Kidney (tissue), 14 donors: ENCODE measurements around the gene MRPL34. TPM values are rescaled to one million over a fixed set of nuclear protein-coding genes. Genes with fewer than 3 reads are reported as not detected.

Source experiments
- DNase-seq, 5 donors: peaks; one replicate each; pipeline ENCODE4 v3.0.0-alpha.2; 2013 to 2020
- FAIRE-seq: peaks from 2 replicates; lab custom pipeline; 2012; peaks lifted over from hg19 to GRCh38; lab: Jason Lieb, UNC
- H3K27ac ChIP-seq, 2 donors: one replicate each; pipeline ENCODE4 v1.7.0; 2013; ENCODE audit warnings: low read depth in 2 of 2, low read length in 2 of 2, inconsistent platforms in 1 of 2
- H3K27me3 ChIP-seq: one replicate; pipeline ENCODE4 v1.7.1; 2013; ENCODE audit warnings: low read length, inconsistent platforms; ENCODE audit not compliant: control insufficient read depth, insufficient read depth
- H3K36me3 ChIP-seq, 3 donors: one replicate each; pipeline versions ENCODE4 v1.7.0 to v1.7.1; 2013; ENCODE audit warnings: low read length in 3 of 3, control low read depth in 1 of 3, inconsistent platforms in 1 of 3; ENCODE audit not compliant: insufficient read depth in 3 of 3, control insufficient read depth in 2 of 3
- H3K4me1 ChIP-seq, 3 donors: one replicate each; pipeline versions ENCODE4 v1.7.0 to v1.7.1; 2013; ENCODE audit warnings: low read length in 3 of 3, inconsistent platforms in 1 of 3, low read depth in 1 of 3; ENCODE audit not compliant: control insufficient read depth in 2 of 3, insufficient read depth in 2 of 3
- H3K4me3 ChIP-seq, 3 donors: one replicate each; pipeline versions ENCODE4 v1.7.0 to v1.8.1; 2013; ENCODE audit warnings: low read length in 3 of 3, control low read depth in 1 of 3, inconsistent platforms in 1 of 3
- H3K9ac ChIP-seq, 3 donors: one replicate each; pipeline versions ENCODE4 v1.7.0 to v1.7.1; 2013; ENCODE audit warnings: low read length in 3 of 3, control low read depth in 1 of 3, inconsistent platforms in 1 of 3
- H3K9me3 ChIP-seq, 3 donors: one replicate each; pipeline versions ENCODE4 v1.7.0 to v1.7.1; 2013; ENCODE audit warnings: low read length in 3 of 3, control low read depth in 1 of 3, inconsistent platforms in 1 of 3; ENCODE audit not compliant: control insufficient read depth in 2 of 3, insufficient read depth in 1 of 3
- CTCF ChIP-seq: IDR thresholded peaks from 3 replicates; pipeline ENCODE4 v1.5.1; 2012; ENCODE audit warnings: mild to moderate bottlenecking, moderate library complexity, borderline replicate concordance; ENCODE audit not compliant: insufficient read depth; ENCODE audit errors: extremely low read depth
- intact Hi-C: fragments of 100-400 bp; cut with DNase I; formaldehyde crosslinking; loops from one replicate; pipeline ENCODE4 v1.11.1; 2022
- polyA plus RNA-seq: library from polyadenylated mRNA; stranded (reverse); fragments of 350-450 nt; fragmentation: Illumina TruSeq; extraction: RNeasy Lipid Tissue Mini Kit (QIAGEN cat#74804); gene quantifications from one replicate; pipeline ENCODE4 v1.2.3, GENCODE V29; 2014; ENCODE audit warnings: low read depth, low replicate concordance; ENCODE audit not compliant: insufficient read depth
- total RNA-seq: library from RNA; stranded (reverse); fragmentation: NEBNext Ultra II Directional; extraction: Animal tissue kit (Norgen Biotek cat#: 25700); gene quantifications from one replicate; pipeline ENCODE4 v1.2.1, GENCODE V29; 2021
- donor health status: control.
- donor health status: control.
- donor health status: control.
- donor health status: control.
- donor health status: control.
- donor health status: DM: yes; HTN: yes; CAD: no.
- donor health status: Normal renal cell carcinoma (clear cell type).

MRPL34 gene
- total and polyA plus RNA-seq, 2 donors from 2014 or later = 59.3 to 369 TPM

GRCh38 chr19:17286263-17286662 is 19.4 kb upstream of the MRPL34 start:
- H3K9me3 ChIP-seq = no peaks in the 10 kb centered on the region
- H3K9ac ChIP-seq = no peak overlapping the region
- no peak overlapping the region for H3K27ac ChIP-seq
- intact Hi-C loops = loop anchor here (10.0 kb wide), 1 partner anchor 221 kb away; no protein-coding TSS in a partner anchor
- no peak for FAIRE-seq
- peaks cover 0 to 4% (median 0%) of the 10 kb centered on the region in 3 donors for H3K4me1 ChIP-seq
- H3K4me3 ChIP-seq = no peak overlapping the region
- H3K36me3 ChIP-seq = no peaks in the 10 kb centered on the region
- TF ChIP-seq CTCF = no peak
- H3K27me3 ChIP-seq = peaks cover 2% of the 10 kb centered on the region
- DNase-seq = no peak

GRCh38 chr19:17286752-17287151 is 18.9 kb upstream of the MRPL34 start:
- intact Hi-C loops = loop anchor here (10.0 kb wide), 1 partner anchor 222 kb away; no protein-coding TSS in a partner anchor
- Histone ChIP-seq H3K36me3 (no peaks in the 10 kb centered on the region), H3K27ac (no peak overlapping the region), H3K4me3 (no peak overlapping the region), H3K27me3 (peaks cover 2% of the 10 kb centered on the region), H3K9me3 (no peaks in the 10 kb centered on the region), H3K4me1 (peaks cover 0 to 4% (median 0%) of the 10 kb centered on the region in 3 donors), H3K9ac (no peak overlapping the region)
- FAIRE-seq = no peak
- no peak for DNase-seq
- TF ChIP-seq CTCF = no peak

DNA sequence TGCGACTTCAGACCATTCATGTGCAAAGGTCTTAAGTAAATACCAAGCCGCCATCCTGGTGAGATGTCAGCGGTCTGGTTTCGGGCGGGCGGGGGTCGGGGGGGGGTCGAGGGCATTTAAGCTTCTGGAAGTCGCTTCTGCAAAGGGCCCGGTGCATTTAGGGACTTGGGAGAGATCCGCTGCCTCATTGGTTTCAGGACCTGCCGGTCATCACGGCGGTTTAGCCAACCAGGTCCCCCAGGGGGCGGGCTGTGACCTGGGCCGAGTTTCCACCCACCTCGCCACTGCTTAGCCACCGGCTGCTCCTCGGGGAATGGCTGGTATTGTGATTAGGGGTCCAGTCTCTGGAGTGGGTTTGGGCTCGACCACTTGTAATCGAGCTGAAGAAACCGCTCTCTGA is 16.2 kb upstream of the MRPL34 start:
- Histone ChIP-seq H3K4me3 (no peak overlapping the region), H3K9me3 (no peaks in the 10 kb centered on the region), H3K4me1 (no peaks in the 10 kb centered on the region), H3K27me3 (no peaks in the 10 kb centered on the region), H3K9ac (no peak overlapping the region), H3K36me3 (no peaks in the 10 kb centered on the region), H3K27ac (no peak overlapping the region)
- intact Hi-C loops = loop anchor here (10.0 kb wide), 1 partner anchor 225 kb away; no protein-coding TSS in a partner anchor
- peak; percentile 80 to 90 (median 86) for DNase-seq
- no peak for FAIRE-seq
- TF ChIP-seq CTCF = no peak
